ENCODE measurements around the gene MLXIP.

The MLXIP gene

DNA sequence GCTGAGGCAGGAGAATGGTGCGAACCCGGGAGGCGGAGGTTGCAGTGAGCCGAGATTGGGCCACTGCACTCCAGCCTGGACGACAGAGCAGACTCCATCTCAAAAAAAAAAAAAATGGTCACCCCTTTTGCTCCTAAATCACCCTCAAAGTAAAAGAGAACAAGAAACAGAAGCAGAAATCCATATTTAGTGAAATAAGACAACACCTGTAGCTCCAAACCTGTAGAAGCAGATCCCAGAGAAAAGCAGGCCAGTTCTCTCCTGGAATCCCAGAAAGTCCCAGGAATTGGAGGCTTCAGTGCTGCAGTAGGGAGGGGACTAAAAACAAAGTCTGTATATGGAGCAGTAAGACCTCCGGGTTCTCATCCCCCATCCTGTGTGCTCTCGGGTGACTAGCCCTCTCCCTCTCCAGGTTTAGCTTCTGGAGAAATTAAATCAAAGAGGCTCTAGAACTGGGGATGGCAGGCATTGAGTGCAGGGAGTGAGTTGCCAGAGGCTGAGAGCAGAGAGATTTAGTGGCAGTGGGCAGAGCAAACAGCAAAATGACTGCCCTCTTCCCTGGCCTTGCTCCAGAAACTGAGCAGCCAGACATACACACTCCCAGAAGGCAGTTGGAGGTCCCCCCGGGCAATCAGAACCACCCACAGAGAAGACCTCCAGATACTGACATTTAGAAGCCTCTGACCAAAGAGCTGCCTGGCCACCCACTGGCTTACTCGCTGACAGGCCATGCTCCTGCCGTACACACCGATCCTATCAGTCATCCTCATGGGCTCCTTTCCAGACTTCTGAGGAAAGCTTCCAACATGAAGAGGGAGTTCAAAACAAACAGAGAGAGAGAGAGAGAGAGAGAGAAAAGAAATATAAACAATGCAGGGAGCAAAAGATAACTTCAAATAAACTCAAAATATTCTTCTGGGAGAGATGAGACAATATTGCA is 6.3 kb upstream of the MLXIP start:
- DNase-seq = peak; percentile 96
- no peaks in the 10 kb centered on the region for H3K27me3 ChIP-seq (replicated peaks)
- in situ Hi-C loops (cut with HindIII; ENCODE audit: low pct_ligation_motif_present, low sequenced_read_pairs) = no loop called here
- H3K27ac ChIP-seq = peak overlapping the region; percentile 70
- H3K4me3 ChIP-seq (ENCODE audit: low read depth, low read length) = no peak overlapping the region
- H3K36me3 ChIP-seq (replicated peaks) = no peaks in the 10 kb centered on the region
- no peak for TF ChIP-seq CTCF (IDR thresholded peaks at IDR 0.05; ENCODE audit: low read depth, low read length, missing control alignments)

- no peak for DNase-seq
- H3K27ac ChIP-seq = no peak overlapping the region
- H3K27me3 ChIP-seq (replicated peaks) = no peaks in the 10 kb centered on the region
- in situ Hi-C loops (cut with HindIII; ENCODE audit: low pct_ligation_motif_present, low sequenced_read_pairs) = no loop called here
- H3K4me3 ChIP-seq (ENCODE audit: low read depth, low read length) = no peak overlapping the region
- no peak for TF ChIP-seq CTCF (IDR thresholded peaks at IDR 0.05; ENCODE audit: low read depth, low read length, missing control alignments)
- no peaks in the 10 kb centered on the region for H3K36me3 ChIP-seq (replicated peaks)
These were observed 4.7 kb upstream of the MLXIP start for GRCh38 chr12:122073815-122074214.

DNA sequence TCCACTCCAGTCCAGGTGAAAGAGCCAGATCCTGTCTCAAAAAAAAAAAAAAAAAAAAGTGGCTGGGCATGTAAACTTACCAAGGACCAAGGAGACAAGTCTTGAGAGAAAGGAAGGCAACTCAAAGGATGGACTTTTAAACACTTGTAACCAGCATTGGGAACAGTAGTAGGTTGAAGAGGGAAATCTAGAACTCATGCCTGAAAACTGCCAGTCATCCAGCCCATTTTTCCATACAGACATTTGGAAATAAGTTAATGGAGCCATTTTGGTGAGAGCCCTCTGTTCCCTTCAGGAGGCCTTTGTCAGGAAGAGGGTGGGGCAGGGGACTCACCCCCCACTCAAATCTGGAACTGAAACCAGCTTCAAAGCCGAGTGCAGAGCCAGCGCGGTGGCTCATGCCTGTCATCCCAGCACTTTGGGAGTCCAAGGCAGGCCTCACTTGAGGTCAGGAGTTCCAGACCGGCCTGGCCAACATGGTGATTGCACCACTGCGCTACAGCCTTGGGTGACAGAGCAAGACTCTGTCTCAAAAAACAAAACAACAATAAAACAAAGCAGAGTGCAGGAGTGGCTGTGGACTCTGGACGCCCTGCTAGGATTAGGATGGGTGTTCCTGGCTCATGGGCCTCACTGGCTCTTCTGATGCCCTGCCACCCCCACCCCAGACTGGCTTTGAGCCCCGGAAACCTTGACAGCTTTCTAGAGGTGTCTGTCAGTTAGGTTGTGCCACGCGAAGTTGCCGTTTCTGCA is 1.6 kb upstream of the MLXIP start:
- Histone ChIP-seq H3K27ac (no peak overlapping the region), H3K36me3 (replicated peaks) (no peaks in the 10 kb centered on the region), H3K27me3 (replicated peaks) (no peaks in the 10 kb centered on the region), H3K4me3 (ENCODE audit: low read depth, low read length) (no peak overlapping the region)
- in situ Hi-C loops (cut with HindIII; ENCODE audit: low pct_ligation_motif_present, low sequenced_read_pairs) = no loop called here
- DNase-seq = no peak
- TF ChIP-seq CTCF (IDR thresholded peaks at IDR 0.05; ENCODE audit: low read depth, low read length, missing control alignments) = no peak

GRCh38 chr12:122079033-122079531 is 526 bp downstream of the MLXIP start:
- DNase-seq = no peak
- in situ Hi-C loops (cut with HindIII; ENCODE audit: low pct_ligation_motif_present, low sequenced_read_pairs) = no loop called here
- H3K4me3 ChIP-seq (ENCODE audit: low read depth, low read length) = peak overlapping the region; percentile 88

GRCh38 chr12:122079532-122080081 is 1.1 kb downstream of the MLXIP start:
- DNase-seq = no peak
- Histone ChIP-seq H3K27ac (peak overlapping the region; percentile 79), H3K36me3 (replicated peaks) (peaks cover 7% of the 10 kb centered on the region), H3K27me3 (replicated peaks) (no peaks in the 10 kb centered on the region), H3K4me3 (ENCODE audit: low read depth, low read length) (peak overlapping the region; percentile 88)
- no peak for TF ChIP-seq CTCF (IDR thresholded peaks at IDR 0.05; ENCODE audit: low read depth, low read length, missing control alignments)
- in situ Hi-C loops (cut with HindIII; ENCODE audit: low pct_ligation_motif_present, low sequenced_read_pairs) = no loop called here

More at GRCh38 chr12:122079033-122079531, 526 bp downstream of the MLXIP start:
- Histone ChIP-seq H3K27me3 (replicated peaks) (no peaks in the 10 kb centered on the region), H3K27ac (peak overlapping the region; percentile 79), H3K36me3 (replicated peaks) (peaks cover 4% of the 10 kb centered on the region)
- no peak for TF ChIP-seq CTCF (IDR thresholded peaks at IDR 0.05; ENCODE audit: low read depth, low read length, missing control alignments)

All from brain microvascular endothelial cell (primary cell).